A673 (cell line): Measurements from ENCODE around the gene HPS4.

Source experiments
- CTCF ChIP-seq: fragments of 300-800, 200-600 bp; sonication (generic); conservative IDR thresholded peaks from 2 replicates; pipeline ENCODE4 v1.5.1; 2017; ENCODE audit warnings: low read depth, mild to moderate bottlenecking, antibody characterized with exemption, low read length, moderate library complexity, mixed read lengths
- EZH2 ChIP-seq: fragments of 200-600 bp; sonication (generic); IDR thresholded peaks from 2 replicates; pipeline ENCODE4 v1.6.1; 2017; ENCODE audit warnings: borderline replicate concordance, low read depth, mild to moderate bottlenecking, mixed read lengths, antibody characterized with exemption, low read length; ENCODE audit not compliant: poor library complexity, severe bottlenecking

DNA sequence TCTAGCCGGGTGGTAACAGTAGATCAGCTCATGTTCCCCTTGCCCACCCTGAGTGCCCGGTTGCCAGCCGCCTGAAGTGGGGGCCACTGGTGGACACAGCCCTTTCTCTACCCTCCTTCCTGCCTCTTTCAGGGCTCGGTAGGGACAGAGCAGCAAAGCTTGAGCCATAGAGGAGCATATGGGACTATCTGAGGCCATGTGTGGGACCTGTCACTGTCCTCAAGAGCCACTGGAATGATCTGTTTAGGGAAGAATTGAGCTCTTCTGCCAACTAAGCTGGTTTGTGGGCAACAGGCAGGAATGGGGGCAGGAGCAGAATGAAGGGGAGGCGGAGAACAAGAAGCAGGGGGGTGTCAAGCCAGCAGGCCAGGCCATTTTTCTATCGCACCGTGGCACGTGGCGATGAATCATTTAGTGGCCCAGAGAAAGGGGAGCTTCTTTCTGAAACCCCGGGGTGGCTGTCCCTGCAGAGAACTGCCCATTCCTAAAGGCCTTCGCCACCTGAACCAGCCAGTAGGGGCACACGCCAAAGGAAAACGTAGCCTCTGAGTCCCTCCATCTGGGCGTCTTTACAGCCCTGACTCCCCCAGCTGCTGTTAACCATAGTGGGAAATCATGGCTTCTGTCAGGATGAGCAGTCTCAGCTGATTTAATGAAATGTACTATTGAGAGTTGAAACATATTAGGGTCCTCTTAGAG is 45.7 kb downstream of the HPS4 start:
- TF ChIP-seq CTCF: no peak
- no peak for TF ChIP-seq EZH2
